Right kidney (tissue), 1 donor: ENCODE results near the gene MOV10L1.
"Not testable (repeated sequence)": the region's sequence is repeated elsewhere in the genome, so short reads cannot be mapped to it uniquely, and the experiment has no call there.

Experiments used
- DNase-seq: peaks from one replicate; pipeline ENCODE4 v3.0.0-alpha.2; 2016

The MOV10L1 gene

DNA sequence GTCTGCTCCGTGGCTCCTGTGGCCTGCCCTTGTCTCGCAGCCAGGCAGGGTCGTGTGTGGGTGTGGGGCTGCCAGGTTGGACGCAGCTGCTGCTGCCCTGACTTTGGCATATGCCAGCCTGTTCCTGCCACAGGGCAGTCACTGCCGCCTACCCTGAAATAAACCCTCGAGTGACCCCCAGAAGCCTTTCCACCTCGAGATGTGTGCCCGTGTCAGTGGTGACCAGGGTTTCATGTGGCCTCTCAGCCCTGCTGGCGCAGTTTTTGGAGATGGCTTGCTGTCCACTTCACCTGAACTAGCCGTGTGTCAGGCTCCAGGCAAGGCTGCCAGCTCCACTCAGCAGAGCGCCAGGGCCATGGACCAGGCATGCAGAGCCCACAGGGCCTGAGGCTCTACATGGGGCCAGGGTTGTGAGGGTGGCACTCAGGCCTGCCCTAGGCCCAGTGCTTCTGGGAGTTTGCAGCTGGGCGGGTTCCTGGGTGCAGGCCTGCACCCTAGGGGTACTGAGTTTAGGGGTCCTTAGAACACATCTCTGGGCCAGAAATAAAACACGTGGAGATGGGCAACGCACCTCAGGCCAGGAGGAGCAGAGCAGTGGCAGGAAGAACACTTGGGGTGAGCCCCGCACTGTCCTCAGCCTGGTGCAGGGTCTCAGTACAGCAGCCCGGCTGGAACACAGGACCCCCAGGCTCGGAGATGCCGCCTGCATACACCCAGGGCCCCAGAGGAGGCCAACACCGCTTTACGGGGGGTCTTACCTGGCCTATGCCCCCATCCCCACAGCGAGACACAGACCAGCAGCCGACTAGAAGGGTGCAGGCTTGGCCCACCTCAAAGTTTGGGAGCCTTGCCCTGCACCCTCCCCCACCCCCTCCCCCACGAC is 71.9 kb downstream of the MOV10L1 start:
- DNase-seq: no peak

GRCh38 chr22:50162391-50162956 is 72.7 kb downstream of the MOV10L1 start:
- no peak for DNase-seq

DNA sequence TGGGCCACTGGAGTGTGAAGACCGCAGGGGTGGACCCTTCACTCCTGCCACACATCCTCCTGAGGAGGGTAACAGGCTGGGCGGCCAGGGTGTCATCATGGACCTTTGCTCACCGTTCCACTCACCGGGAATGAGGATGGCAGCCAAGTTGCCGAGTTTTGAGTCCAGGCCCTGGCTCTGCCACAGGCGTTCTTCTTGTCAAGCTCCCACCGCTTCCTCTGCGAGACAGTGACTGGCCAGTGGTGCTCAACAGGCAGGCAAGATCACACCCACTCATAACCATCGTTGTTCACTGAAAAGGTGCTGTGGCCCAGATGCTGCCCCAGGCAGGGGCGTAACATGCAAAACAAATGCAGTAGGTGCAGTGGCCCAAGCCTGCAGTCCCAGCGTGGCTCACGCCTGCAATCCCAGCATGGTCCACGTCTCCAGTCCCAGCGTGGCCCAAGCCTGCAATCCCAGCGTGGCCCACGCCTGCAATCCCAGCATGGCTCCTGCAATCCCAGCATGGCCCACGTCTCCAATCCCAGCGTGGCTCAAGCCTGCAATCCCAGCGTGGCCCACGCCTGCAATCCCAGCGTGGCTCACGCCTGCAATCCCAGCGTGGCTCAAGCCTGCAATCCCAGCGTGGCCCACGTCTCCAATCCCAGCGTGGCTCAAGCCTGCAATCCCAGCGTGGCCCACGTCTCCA is 75.8 kb downstream of the MOV10L1 start:
- no peak for DNase-seq

DNA sequence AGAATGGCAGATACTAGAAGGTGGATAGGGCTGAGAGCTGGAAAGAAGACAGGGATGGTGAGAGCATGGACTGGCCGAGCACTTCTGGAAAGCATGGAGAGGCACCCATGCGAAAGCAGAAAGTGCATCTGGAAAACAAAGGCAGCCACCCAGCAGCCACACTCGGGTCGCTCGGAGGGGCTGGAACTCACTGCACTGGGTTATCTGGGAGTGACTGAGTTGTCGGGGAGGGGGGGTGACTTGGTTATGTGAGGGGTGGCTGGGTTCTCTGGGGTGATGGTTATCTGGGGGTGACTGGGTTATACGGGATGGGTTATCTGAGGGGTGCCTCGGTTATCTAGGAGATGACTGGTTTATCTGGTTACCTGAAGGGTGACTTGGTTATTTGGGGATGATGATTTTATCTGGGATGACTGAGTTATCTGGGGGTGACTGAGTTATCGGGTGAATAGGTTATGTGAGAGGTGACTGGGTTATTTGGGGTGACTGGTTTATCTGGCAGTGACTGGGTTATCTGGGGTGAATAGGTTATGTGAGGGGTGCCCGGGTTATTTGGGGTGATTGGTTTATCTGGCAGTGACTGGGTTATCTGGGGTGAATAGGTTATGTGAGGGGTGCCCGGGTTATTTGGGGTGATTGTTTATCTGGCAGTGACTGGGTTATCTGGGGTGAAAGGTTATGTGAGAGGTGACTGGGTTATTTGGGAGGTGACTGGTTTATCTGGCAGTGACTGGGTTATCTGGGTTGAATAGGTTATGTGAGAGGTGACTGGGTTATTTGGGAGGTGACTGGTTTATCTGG is 78.1 kb downstream of the MOV10L1 start:
- no peak for DNase-seq

- not testable (repeated sequence) for DNase-seq
These were observed 78.8 kb downstream of the MOV10L1 start for GRCh38 chr22:50168490-50169180.

GRCh38 chr22:50169181-50169759 is 79.5 kb downstream of the MOV10L1 start:
- no peak for DNase-seq

GRCh38 chr22:50169774-50170341 is 80.1 kb downstream of the MOV10L1 start:
- no peak for DNase-seq

- DNase-seq: peak; percentile 62
These were observed 80.9 kb downstream of the MOV10L1 start, which contains the start of gene PANX2 for GRCh38 chr22:50170453-50171318. Gene PANX2 (plus strand): TSS chr22:50170731. CDS start chr22:50170731, 0 bp downstream.

DNA sequence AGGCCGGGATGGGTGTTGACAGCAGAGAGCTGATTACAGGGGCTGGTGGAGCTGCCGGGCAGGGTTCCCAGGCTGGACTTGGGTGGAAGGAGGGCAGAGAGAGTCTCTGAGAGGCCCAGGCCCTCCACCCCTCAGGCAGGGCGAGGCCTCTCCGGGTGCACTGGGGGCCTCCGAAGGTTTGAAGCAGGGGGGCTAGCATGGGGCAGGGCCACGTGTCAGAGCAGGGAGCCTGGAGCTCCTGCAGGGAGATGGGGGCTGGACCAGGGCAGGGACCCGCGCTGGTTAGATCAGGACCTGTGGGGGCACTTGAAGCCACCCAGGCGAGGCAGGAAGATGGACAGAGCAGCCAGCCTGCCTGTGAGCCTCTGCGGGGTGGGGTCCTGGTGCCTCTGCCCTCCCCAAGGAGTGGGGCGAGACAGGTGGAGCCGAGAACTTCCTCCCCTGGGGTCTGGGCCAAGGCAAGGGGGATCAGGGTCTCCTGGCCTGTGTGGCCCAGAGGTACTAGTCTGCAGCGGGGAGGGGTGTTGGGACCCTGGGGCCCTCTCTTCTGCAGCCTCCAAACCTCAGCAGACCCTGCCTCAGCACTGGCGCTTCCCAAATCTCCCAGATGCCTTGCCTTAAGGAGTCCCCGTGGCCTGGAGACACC is 81.6 kb downstream of the MOV10L1 start:
- DNase-seq: no peak

DNA sequence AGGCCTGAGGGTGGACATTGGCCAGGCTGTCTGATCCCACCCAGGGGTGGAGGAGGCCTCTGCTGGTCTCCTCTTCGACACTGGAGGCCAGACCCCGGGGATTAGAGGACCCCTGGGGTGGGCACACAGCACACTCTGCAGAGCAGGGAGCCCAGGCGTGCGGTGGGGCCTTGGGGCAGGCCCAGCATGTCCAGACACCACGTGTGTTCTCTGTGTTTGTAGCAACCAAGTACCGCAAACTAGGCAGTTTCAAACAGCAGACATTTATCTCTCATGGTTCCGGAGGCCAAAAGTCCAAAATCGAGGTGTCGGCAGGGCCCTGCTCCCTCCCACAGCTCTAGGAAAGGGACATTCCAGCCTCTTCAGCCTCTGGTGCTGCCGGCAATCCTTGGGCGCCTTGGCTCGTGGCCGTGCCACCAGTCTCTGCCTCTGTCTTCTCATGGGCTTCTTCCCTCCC is 82.2 kb downstream of the MOV10L1 start:
- DNase-seq: no peak

- no peak for DNase-seq
These were observed 83.6 kb downstream of the MOV10L1 start for GRCh38 chr22:50173311-50173982.

DNA sequence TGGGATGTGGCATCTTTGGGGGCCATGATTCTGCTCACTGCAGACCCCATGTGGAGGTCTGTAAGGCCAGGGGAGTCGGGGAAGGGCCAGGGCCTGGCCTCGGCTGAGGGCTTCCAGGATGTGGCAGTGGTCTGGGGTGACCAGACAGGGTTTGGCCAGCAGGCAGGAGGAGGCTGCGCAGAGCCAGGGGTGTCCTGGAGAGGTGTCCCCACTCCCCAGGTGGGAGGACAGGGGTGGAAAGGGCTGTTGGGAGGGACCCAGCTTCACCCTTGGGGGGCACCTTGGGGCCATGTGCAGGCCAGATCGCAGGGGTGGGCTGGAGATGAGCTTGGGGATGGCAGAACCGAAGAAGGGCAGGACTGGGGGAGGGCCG is 84.2 kb downstream of the MOV10L1 start:
- no peak for DNase-seq

DNA sequence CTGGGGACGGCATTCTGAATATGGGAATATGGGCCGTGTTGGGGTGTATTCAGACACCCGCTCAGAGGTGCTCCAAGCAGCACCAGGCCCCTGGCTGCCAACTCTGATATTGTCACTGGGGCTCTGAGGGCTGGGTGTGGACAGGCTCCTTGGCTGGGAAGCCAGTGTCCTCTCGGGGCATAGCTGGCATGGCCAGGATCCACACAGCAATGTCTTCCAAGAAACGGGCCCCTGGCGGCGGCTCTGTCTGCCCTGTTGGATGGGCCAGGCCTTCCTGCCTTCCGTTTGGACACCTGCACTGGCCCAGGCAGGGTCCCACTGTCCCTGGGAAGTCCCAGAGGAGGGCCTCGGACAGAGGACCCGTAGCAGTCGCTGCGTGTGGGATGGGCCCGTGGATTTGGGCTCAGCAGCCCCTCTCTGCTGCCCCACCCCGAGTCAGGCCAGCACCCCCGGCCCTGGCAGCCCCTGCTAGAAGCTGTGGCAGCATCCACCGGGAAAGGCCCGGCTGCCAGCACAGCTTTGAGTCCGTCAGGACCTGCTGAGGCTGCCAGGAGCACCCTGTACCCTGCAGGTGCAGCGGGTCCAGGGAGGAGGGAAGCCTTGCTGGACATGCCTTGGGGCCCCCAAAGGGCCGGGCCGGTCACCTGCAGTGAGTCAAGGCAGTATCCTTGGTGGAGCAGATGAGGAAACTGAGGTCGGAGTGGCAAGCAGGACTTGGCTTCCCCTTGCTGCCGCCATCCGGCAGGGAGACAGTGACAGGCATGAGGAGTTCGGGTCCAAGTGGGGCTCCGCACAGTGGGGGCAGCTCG is 84.8 kb downstream of the MOV10L1 start:
- no peak for DNase-seq

DNA sequence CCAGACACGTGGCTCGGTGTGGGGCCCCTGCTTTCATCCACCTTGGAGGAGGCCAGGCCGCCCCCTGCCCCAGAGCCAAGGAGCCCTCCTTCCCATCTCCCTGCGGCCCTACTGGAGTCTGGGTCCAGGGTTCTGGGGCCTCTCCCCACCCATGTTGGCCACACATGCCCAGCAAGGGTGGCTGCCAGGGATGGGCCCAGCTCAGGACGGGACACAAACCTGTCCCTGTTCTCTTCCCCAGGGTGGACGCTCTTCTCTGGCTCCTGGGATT is 85.3 kb downstream of the MOV10L1 start:
- no peak for DNase-seq

DNA sequence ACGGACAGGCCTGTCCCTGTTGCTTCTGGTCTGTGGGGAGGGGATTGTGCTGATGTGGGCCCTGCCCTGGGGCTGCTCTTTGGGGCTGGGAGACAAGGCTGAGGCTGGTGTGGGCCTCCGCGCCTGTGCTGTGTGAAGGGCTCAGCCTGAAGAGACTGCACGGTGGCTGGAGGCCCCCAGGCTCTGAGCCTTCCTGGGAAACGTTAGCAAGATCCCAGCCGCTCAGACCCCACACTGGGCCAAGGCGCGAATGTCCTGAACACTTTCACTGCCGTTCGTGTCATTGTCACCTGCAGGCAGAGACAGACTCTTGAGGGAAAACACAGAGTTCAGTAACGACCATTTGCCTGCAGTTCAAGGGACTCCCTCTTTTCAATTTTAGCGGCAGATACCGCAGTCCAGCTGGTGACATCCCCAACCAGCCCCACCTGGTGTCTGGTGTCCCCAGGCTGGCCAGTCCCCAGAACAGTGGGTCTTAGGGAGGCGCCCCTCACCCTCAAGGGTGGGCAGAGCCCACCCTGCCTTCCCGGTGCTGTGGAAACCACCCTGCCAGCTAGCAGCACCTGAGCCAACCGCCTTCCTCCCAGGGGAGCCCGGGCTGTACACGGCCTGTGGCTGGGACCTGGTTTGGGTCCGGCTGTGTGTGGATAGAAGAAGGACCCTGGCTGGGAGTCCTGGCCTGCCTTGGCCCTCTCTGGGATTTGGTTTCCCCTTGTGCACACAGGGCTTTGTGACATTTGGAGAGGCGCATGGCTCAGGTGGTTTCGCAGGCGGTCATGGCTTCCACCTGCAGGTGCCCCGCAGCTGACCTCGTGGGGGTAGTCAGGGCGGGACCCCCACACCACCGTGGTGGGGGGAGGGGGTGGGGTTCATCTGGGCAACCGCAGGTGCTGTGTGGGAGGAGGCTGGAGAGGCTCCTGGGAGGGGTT is 86.4 kb downstream of the MOV10L1 start:
- no peak for DNase-seq

DNA sequence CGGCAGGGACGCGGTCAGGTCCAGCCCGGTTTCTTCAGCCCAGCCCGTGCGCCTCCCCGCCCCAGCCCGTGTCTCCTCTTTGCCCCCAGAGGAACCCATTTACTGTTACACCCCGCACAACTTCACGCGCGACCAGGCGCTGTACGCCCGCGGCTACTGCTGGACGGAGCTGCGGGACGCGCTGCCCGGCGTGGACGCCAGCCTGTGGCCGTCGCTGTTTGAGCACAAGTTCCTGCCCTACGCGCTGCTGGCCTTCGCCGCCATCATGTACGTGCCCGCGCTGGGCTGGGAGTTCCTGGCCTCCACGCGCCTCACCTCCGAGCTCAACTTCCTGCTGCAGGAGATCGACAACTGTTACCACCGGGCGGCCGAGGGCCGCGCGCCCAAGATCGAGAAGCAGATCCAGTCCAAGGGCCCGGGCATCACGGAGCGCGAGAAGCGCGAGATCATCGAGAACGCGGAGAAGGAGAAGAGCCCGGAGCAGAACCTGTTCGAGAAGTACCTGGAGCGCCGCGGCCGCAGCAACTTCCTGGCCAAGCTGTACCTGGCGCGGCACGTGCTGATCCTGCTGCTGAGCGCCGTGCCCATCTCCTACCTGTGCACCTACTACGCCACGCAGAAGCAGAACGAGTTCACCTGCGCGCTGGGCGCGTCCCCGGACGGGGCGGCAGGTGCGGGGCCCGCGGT is 87.2 kb downstream of the MOV10L1 start:
- DNase-seq: no peak
